ENCODE data around the gene E4F1.
"Not testable (repeated sequence)": the region's sequence is repeated elsewhere in the genome, so short reads cannot be mapped to it uniquely, and the experiment has no call there.

Gene E4F1

GRCh38 chr16:2246301-2246885 lies 23.0 kb downstream of the E4F1 start:
- Histone ChIP-seq H3K27ac (ENCODE audit: low read depth, low read length) (no peak overlapping the region), H3K27me3 (ENCODE audit: insufficient read depth, low read length) (no peaks in the 10 kb centered on the region), H3K79me2 (ENCODE audit: control insufficient read depth, insufficient read depth, low read length, unreplicated experiment) (peaks cover 11% of the 10 kb centered on the region), H2AFZ (ENCODE audit: low read length, unreplicated experiment) (no peak overlapping the region), H3K36me3 (ENCODE audit: insufficient read depth, low read length) (peaks cover 11% of the 10 kb centered on the region; the same call in 1 of the 2 replicates), H3K4me1 (ENCODE audit: control insufficient read depth, insufficient read depth, low read length, unreplicated experiment) (peaks cover 4% of the 10 kb centered on the region), H3K4me3 (ENCODE audit: low read depth, low read length) (no peak overlapping the region)

GRCh38 chr16:2250652-2251295 lies 27.4 kb downstream of the E4F1 start:
- H3K36me3 ChIP-seq (ENCODE audit: insufficient read depth, low read length) = peaks cover 16% of the 10 kb centered on the region; the same call in 1 of the 2 replicates
- H2AFZ ChIP-seq (ENCODE audit: low read length, unreplicated experiment) = peak overlapping the region; percentile 62
- peak overlapping the region; percentile 91 for H3K4me3 ChIP-seq (ENCODE audit: low read depth, low read length)

GRCh38 chr16:2251296-2252111 lies 28.1 kb downstream of the E4F1 start, which contains the start of gene ECI1:
TSS of gene ECI1 (minus strand) at chr16:2251587. CDS start at chr16:2251566, 21 bp downstream.
- Histone ChIP-seq H3K79me2 (ENCODE audit: control insufficient read depth, insufficient read depth, low read length, unreplicated experiment) (peaks cover 14% of the 10 kb centered on the region), H3K27ac (ENCODE audit: low read depth, low read length) (peak within 1 kb of the TSS; percentile 56), H3K36me3 (ENCODE audit: insufficient read depth, low read length) (peaks cover 11% of the 10 kb centered on the region; the same call in 1 of the 2 replicates), H3K4me3 (ENCODE audit: low read depth, low read length) (peak within 1 kb of the TSS; percentile 91), H3K4me1 (ENCODE audit: control insufficient read depth, insufficient read depth, low read length, unreplicated experiment) (peaks cover 14% of the 10 kb centered on the region), H3K27me3 (ENCODE audit: insufficient read depth, low read length) (no peaks in the 10 kb centered on the region), H2AFZ (ENCODE audit: low read length, unreplicated experiment) (peak within 1 kb of the TSS; percentile 62)

More at GRCh38 chr16:2250652-2251295, 27.4 kb downstream of the E4F1 start:
- H3K27ac ChIP-seq (ENCODE audit: low read depth, low read length) = peak overlapping the region; percentile 56
- peaks cover 14% of the 10 kb centered on the region for H3K79me2 ChIP-seq (ENCODE audit: control insufficient read depth, insufficient read depth, low read length, unreplicated experiment)
- no peaks in the 10 kb centered on the region for H3K27me3 ChIP-seq (ENCODE audit: insufficient read depth, low read length)
- peaks cover 14% of the 10 kb centered on the region for H3K4me1 ChIP-seq (ENCODE audit: control insufficient read depth, insufficient read depth, low read length, unreplicated experiment)

GRCh38 chr16:2252806-2253148 lies 29.4 kb downstream of the E4F1 start:
- H3K4me3 ChIP-seq (ENCODE audit: low read depth, low read length) = no peak overlapping the region
- peaks cover 14% of the 10 kb centered on the region for H3K4me1 ChIP-seq (ENCODE audit: control insufficient read depth, insufficient read depth, low read length, unreplicated experiment)
- H3K27ac ChIP-seq (ENCODE audit: low read depth, low read length) = no peak overlapping the region
- no peak overlapping the region for H2AFZ ChIP-seq (ENCODE audit: low read length, unreplicated experiment)
- H3K79me2 ChIP-seq (ENCODE audit: control insufficient read depth, insufficient read depth, low read length, unreplicated experiment) = peaks cover 22% of the 10 kb centered on the region
- H3K36me3 ChIP-seq (ENCODE audit: insufficient read depth, low read length) = peaks cover 20% of the 10 kb centered on the region
- no peaks in the 10 kb centered on the region for H3K27me3 ChIP-seq (ENCODE audit: insufficient read depth, low read length)

GRCh38 chr16:2253293-2253692 lies 29.9 kb downstream of the E4F1 start:
- no peak overlapping the region for H2AFZ ChIP-seq (ENCODE audit: low read length, unreplicated experiment)
- no peak overlapping the region for H3K27ac ChIP-seq (ENCODE audit: low read depth, low read length)
- peaks cover 14% of the 10 kb centered on the region for H3K4me1 ChIP-seq (ENCODE audit: control insufficient read depth, insufficient read depth, low read length, unreplicated experiment)
- peaks cover 25% of the 10 kb centered on the region for H3K36me3 ChIP-seq (ENCODE audit: insufficient read depth, low read length)
- no peaks in the 10 kb centered on the region for H3K27me3 ChIP-seq (ENCODE audit: insufficient read depth, low read length)
- peaks cover 25% of the 10 kb centered on the region for H3K79me2 ChIP-seq (ENCODE audit: control insufficient read depth, insufficient read depth, low read length, unreplicated experiment)
- no peak overlapping the region for H3K4me3 ChIP-seq (ENCODE audit: low read depth, low read length)

GRCh38 chr16:2256531-2257140 lies 33.2 kb downstream of the E4F1 start:
- Histone ChIP-seq H3K36me3 (ENCODE audit: insufficient read depth, low read length) (peaks cover 46% of the 10 kb centered on the region), H3K4me1 (ENCODE audit: control insufficient read depth, insufficient read depth, low read length, unreplicated experiment) (peaks cover 9% of the 10 kb centered on the region), H3K79me2 (ENCODE audit: control insufficient read depth, insufficient read depth, low read length, unreplicated experiment) (peaks cover 36% of the 10 kb centered on the region), H3K4me3 (ENCODE audit: low read depth, low read length) (no peak overlapping the region), H3K27ac (ENCODE audit: low read depth, low read length) (no peak overlapping the region), H3K27me3 (ENCODE audit: insufficient read depth, low read length) (no peaks in the 10 kb centered on the region), H2AFZ (ENCODE audit: low read length, unreplicated experiment) (no peak overlapping the region)

- H3K4me1 ChIP-seq (ENCODE audit: control insufficient read depth, insufficient read depth, low read length, unreplicated experiment) = no peaks in the 10 kb centered on the region
- no peak overlapping the region for H2AFZ ChIP-seq (ENCODE audit: low read length, unreplicated experiment)
- H3K27ac ChIP-seq (ENCODE audit: low read depth, low read length) = no peak overlapping the region
- peaks cover 46% of the 10 kb centered on the region for H3K79me2 ChIP-seq (ENCODE audit: control insufficient read depth, insufficient read depth, low read length, unreplicated experiment)
- no peaks in the 10 kb centered on the region for H3K27me3 ChIP-seq (ENCODE audit: insufficient read depth, low read length)
- H3K36me3 ChIP-seq (ENCODE audit: insufficient read depth, low read length) = peaks cover 57% of the 10 kb centered on the region
- no peak overlapping the region for H3K4me3 ChIP-seq (ENCODE audit: low read depth, low read length)
Observed at GRCh38 chr16:2257726-2258125, 34.3 kb downstream of the E4F1 start.

- Histone ChIP-seq H3K36me3 (ENCODE audit: insufficient read depth, low read length) (peaks cover 59% of the 10 kb centered on the region), H3K79me2 (ENCODE audit: control insufficient read depth, insufficient read depth, low read length, unreplicated experiment) (peaks cover 54% of the 10 kb centered on the region)
- H3K27ac ChIP-seq (ENCODE audit: low read depth, low read length) = not testable (repeated sequence)
Observed at GRCh38 chr16:2258530-2258929, 35.1 kb downstream of the E4F1 start.

GRCh38 chr16:2260250-2260649 lies 36.9 kb downstream of the E4F1 start:
- Histone ChIP-seq H3K27me3 (ENCODE audit: insufficient read depth, low read length) (no peaks in the 10 kb centered on the region), H3K4me1 (ENCODE audit: control insufficient read depth, insufficient read depth, low read length, unreplicated experiment) (no peaks in the 10 kb centered on the region), H3K4me3 (ENCODE audit: low read depth, low read length) (no peak overlapping the region), H3K36me3 (ENCODE audit: insufficient read depth, low read length) (peaks cover 58% of the 10 kb centered on the region), H2AFZ (ENCODE audit: low read length, unreplicated experiment) (no peak overlapping the region), H3K79me2 (ENCODE audit: control insufficient read depth, insufficient read depth, low read length, unreplicated experiment) (peaks cover 68% of the 10 kb centered on the region), H3K27ac (ENCODE audit: low read depth, low read length) (no peak overlapping the region)

More at GRCh38 chr16:2258530-2258929, 35.1 kb downstream of the E4F1 start:
- H3K4me1 ChIP-seq (ENCODE audit: control insufficient read depth, insufficient read depth, low read length, unreplicated experiment); H2AFZ ChIP-seq (ENCODE audit: low read length, unreplicated experiment); H3K27me3 ChIP-seq (ENCODE audit: insufficient read depth, low read length); H3K4me3 ChIP-seq (ENCODE audit: low read depth, low read length): not testable (repeated sequence)

GRCh38 chr16:2263026-2263425 lies 39.6 kb downstream of the E4F1 start:
- H3K27ac ChIP-seq (ENCODE audit: low read depth, low read length); H3K27me3 ChIP-seq (ENCODE audit: insufficient read depth, low read length); H2AFZ ChIP-seq (ENCODE audit: low read length, unreplicated experiment); H3K4me3 ChIP-seq (ENCODE audit: low read depth, low read length): not testable (repeated sequence)
- Histone ChIP-seq H3K36me3 (ENCODE audit: insufficient read depth, low read length) (peaks cover 40% of the 10 kb centered on the region), H3K79me2 (ENCODE audit: control insufficient read depth, insufficient read depth, low read length, unreplicated experiment) (peaks cover 82% of the 10 kb centered on the region), H3K4me1 (ENCODE audit: control insufficient read depth, insufficient read depth, low read length, unreplicated experiment) (peaks cover 10% of the 10 kb centered on the region)
